Measurements from ENCODE around the gene MEIOSIN. TPM values are rescaled to one million over a fixed set of nuclear protein-coding genes. Genes with fewer than 3 reads are reported as not detected.
A peak's percentile ranks its signal among the peaks of the same experiment; 100 is the strongest.

The MEIOSIN gene
- total and polyA plus RNA-seq, 9 of the 15 experiments (the other 6 are each of a cell fraction or from before 2014, with no cell fraction given), result 0.06 to 2.0 (median 0.76) TPM

DNA sequence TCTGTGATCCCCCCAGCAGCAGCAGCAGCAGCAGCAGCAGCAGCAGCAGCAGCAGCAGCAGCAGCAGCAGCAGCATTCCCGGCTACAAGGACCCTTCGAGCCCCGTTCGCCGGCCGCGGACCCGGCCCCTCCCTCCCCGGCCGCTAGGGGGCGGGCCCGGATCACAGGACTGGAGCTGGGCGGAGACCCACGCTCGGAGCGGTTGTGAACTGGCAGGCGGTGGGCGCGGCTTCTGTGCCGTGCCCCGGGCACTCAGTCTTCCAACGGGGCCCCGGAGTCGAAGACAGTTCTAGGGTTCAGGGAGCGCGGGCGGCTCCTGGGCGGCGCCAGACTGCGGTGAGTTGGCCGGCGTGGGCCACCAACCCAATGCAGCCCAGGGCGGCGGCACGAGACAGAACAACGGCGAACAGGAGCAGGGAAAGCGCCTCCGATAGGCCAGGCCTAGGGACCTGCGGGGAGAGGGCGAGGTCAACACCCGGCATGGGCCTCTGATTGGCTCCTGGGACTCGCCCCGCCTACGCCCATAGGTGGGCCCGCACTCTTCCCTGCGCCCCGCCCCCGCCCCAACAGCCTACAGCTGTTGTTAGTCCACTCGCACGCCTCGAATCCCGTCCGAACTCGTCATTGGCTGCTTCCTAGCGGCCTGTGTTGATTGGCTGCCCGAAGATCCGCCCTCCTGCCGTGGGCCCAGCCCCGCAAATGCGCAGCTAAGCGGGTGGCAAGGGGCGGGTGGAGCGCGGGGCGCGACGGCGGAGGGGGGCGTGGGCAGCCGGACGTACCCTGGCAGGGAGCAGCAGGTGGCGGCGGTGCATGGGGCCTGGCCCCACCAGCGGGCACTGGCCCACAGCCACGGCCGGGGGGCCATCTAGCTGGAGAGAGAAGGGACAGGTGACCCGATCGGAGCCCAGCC is 37.2 kb downstream of the MEIOSIN start (continued):
- TF ChIP-seq, protein P1, sequence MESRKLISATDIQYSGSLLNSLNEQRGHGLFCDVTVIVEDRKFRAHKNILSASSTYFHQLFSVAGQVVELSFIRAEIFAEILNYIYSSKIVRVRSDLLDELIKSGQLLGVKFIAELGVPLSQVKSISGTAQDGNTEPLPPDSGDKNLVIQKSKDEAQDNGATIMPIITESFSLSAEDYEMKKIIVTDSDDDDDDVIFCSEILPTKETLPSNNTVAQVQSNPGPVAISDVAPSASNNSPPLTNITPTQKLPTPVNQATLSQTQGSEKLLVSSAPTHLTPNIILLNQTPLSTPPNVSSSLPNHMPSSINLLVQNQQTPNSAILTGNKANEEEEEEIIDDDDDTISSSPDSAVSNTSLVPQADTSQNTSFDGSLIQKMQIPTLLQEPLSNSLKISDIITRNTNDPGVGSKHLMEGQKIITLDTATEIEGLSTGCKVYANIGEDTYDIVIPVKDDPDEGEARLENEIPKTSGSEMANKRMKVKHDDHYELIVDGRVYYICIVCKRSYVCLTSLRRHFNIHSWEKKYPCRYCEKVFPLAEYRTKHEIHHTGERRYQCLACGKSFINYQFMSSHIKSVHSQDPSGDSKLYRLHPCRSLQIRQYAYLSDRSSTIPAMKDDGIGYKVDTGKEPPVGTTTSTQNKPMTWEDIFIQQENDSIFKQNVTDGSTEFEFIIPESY (CRISPR knock-in tag; IDR thresholded peaks at IDR 0.05), result peak; percentile 48
- TF ChIP-seq SIN3A (IDR thresholded peaks at IDR 0.05; ENCODE audit: borderline replicate concordance in 2 of 2, control insufficient read depth in 1 of 2, low read depth in 2 of 2, low read length in 2 of 2), result peak; percentile 29 to 68; a peak in 3 of 4 replicates
- TF ChIP-seq, protein P2, sequence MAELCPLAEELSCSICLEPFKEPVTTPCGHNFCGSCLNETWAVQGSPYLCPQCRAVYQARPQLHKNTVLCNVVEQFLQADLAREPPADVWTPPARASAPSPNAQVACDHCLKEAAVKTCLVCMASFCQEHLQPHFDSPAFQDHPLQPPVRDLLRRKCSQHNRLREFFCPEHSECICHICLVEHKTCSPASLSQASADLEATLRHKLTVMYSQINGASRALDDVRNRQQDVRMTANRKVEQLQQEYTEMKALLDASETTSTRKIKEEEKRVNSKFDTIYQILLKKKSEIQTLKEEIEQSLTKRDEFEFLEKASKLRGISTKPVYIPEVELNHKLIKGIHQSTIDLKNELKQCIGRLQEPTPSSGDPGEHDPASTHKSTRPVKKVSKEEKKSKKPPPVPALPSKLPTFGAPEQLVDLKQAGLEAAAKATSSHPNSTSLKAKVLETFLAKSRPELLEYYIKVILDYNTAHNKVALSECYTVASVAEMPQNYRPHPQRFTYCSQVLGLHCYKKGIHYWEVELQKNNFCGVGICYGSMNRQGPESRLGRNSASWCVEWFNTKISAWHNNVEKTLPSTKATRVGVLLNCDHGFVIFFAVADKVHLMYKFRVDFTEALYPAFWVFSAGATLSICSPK (IDR thresholded peaks at IDR 0.05; ENCODE audit: borderline replicate concordance), result no peak
- no peak for TF ChIP-seq MAFK (IDR thresholded peaks at IDR 0.05; ENCODE audit: low read length)
- TF ChIP-seq, protein P3, sequence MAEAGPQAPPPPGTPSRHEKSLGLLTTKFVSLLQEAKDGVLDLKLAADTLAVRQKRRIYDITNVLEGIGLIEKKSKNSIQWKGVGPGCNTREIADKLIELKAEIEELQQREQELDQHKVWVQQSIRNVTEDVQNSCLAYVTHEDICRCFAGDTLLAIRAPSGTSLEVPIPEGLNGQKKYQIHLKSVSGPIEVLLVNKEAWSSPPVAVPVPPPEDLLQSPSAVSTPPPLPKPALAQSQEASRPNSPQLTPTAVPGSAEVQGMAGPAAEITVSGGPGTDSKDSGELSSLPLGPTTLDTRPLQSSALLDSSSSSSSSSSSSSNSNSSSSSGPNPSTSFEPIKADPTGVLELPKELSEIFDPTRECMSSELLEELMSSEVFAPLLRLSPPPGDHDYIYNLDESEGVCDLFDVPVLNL (CRISPR knock-in tag; IDR thresholded peaks at IDR 0.05; ENCODE audit: low read depth), result no peak
- TF ChIP-seq, protein P4, sequence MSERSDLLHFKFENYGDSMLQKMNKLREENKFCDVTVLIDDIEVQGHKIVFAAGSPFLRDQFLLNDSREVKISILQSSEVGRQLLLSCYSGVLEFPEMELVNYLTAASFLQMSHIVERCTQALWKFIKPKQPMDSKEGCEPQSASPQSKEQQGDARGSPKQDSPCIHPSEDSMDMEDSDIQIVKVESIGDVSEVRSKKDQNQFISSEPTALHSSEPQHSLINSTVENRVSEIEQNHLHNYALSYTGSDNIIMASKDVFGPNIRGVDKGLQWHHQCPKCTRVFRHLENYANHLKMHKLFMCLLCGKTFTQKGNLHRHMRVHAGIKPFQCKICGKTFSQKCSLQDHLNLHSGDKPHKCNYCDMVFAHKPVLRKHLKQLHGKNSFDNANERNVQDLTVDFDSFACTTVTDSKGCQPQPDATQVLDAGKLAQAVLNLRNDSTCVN (CRISPR knock-in tag; IDR thresholded peaks at IDR 0.05), result 0 out of 2 replicates have a peak, but pooled peaks have one; percentile 72
- no peak for TF ChIP-seq ZNF77 (CRISPR knock-in tag; IDR thresholded peaks at IDR 0.05)
- TF ChIP-seq MAFG (tag; conservative IDR thresholded peaks at IDR 0.05), result no peak
- no peak for TF ChIP-seq CHD4 (IDR thresholded peaks at IDR 0.05; ENCODE audit: insufficient read depth, insufficient replicate concordance, low read depth, low read length, poor library complexity, severe bottlenecking)
- TF ChIP-seq LEF1 (IDR thresholded peaks at IDR 0.05), result 0 out of 2 replicates have a peak, but pooled peaks have one; percentile 39
- TF ChIP-seq, protein P5, sequence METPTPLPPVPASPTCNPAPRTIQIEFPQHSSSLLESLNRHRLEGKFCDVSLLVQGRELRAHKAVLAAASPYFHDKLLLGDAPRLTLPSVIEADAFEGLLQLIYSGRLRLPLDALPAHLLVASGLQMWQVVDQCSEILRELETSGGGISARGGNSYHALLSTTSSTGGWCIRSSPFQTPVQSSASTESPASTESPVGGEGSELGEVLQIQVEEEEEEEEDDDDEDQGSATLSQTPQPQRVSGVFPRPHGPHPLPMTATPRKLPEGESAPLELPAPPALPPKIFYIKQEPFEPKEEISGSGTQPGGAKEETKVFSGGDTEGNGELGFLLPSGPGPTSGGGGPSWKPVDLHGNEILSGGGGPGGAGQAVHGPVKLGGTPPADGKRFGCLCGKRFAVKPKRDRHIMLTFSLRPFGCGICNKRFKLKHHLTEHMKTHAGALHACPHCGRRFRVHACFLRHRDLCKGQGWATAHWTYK (CRISPR knock-in tag; IDR thresholded peaks at IDR 0.05), result peak; percentile 31; the same call in 1 of the 2 replicates
- TF ChIP-seq ZNF3 (CRISPR knock-in tag; IDR thresholded peaks at IDR 0.05), result no peak
- peak; percentile 73; the same call in 1 of the 2 replicates for TF ChIP-seq PATZ1 (CRISPR knock-in tag; IDR thresholded peaks at IDR 0.05; ENCODE audit: borderline replicate concordance)
- no peak for TF ChIP-seq ARHGAP35 (IDR thresholded peaks at IDR 0.05; ENCODE audit: partially characterized antibody)
- no peak; the same call in 1 of the 2 replicates for TF ChIP-seq GABPA (tag; conservative IDR thresholded peaks at IDR 0.05; ENCODE audit: low read depth)
